HS-27A (cell line): ENCODE results near the gene YWHAB.
"Not testable (repeated sequence)": the region's sequence is repeated elsewhere in the genome, so short reads cannot be mapped to it uniquely, and the experiment has no call there.

Source experiments
- DNase-seq: peaks from one replicate; pipeline ENCODE4 v3.0.0-alpha.2; 2012; ENCODE audit warnings: low read depth, missing footprints

Gene YWHAB

GRCh38 chr20:44885392-44886265, at the start of gene YWHAB:
Gene YWHAB, plus strand, starts transcription at chr20:44885705. Its CDS starts 15,829 bp downstream, at chr20:44901534.
- DNase-seq, result peak; percentile 94

GRCh38 chr20:44836601-44837120, 48.8 kb upstream of the YWHAB start:
- no peak for DNase-seq

GRCh38 chr20:44837946-44838345, 47.6 kb upstream of the YWHAB start:
- no peak for DNase-seq

- no peak for DNase-seq
Measured at GRCh38 chr20:44838521-44838920, 47.0 kb upstream of the YWHAB start.

- DNase-seq, result no peak
Measured at GRCh38 chr20:44839481-44839880, 46.0 kb upstream of the YWHAB start.

GRCh38 chr20:44840826-44841225, 44.7 kb upstream of the YWHAB start:
- no peak for DNase-seq

GRCh38 chr20:44841955-44842354, 43.5 kb upstream of the YWHAB start:
- no peak for DNase-seq

- no peak for DNase-seq
Measured at GRCh38 chr20:44843876-44844275, 41.6 kb upstream of the YWHAB start.

GRCh38 chr20:44848254-44849015, 37.1 kb upstream of the YWHAB start:
- no peak for DNase-seq

- no peak for DNase-seq
Measured at GRCh38 chr20:44849703-44850102, 35.8 kb upstream of the YWHAB start.

- no peak for DNase-seq
Measured at GRCh38 chr20:44850272-44850671, 35.2 kb upstream of the YWHAB start.

GRCh38 chr20:44850837-44851236, 34.7 kb upstream of the YWHAB start:
- DNase-seq, result no peak

GRCh38 chr20:44851545-44851944, 34.0 kb upstream of the YWHAB start:
- no peak for DNase-seq

- no peak for DNase-seq
Measured at GRCh38 chr20:44856442-44856841, 29.1 kb upstream of the YWHAB start.

GRCh38 chr20:44856856-44857448, 28.6 kb upstream of the YWHAB start:
- DNase-seq, result no peak

GRCh38 chr20:44858606-44859360, 26.7 kb upstream of the YWHAB start:
- DNase-seq, result no peak

- peak; percentile 76 for DNase-seq
Measured at GRCh38 chr20:44861531-44862006, 23.9 kb upstream of the YWHAB start.

GRCh38 chr20:44862286-44862685, 23.2 kb upstream of the YWHAB start:
- no peak for DNase-seq

- DNase-seq, result not testable (repeated sequence)
Measured at GRCh38 chr20:44863365-44864084, 22.0 kb upstream of the YWHAB start.

GRCh38 chr20:44864493-44864892, 21.0 kb upstream of the YWHAB start:
- not testable (repeated sequence) for DNase-seq
